ENCODE results near the gene ADD3.
A peak's percentile ranks its signal among the peaks of the same experiment; 100 is the strongest.

The ADD3 gene

GRCh38 chr10:110074298-110074697, 66.5 kb downstream of the ADD3 start:
- peak; percentile 59 for DNase-seq

DNA sequence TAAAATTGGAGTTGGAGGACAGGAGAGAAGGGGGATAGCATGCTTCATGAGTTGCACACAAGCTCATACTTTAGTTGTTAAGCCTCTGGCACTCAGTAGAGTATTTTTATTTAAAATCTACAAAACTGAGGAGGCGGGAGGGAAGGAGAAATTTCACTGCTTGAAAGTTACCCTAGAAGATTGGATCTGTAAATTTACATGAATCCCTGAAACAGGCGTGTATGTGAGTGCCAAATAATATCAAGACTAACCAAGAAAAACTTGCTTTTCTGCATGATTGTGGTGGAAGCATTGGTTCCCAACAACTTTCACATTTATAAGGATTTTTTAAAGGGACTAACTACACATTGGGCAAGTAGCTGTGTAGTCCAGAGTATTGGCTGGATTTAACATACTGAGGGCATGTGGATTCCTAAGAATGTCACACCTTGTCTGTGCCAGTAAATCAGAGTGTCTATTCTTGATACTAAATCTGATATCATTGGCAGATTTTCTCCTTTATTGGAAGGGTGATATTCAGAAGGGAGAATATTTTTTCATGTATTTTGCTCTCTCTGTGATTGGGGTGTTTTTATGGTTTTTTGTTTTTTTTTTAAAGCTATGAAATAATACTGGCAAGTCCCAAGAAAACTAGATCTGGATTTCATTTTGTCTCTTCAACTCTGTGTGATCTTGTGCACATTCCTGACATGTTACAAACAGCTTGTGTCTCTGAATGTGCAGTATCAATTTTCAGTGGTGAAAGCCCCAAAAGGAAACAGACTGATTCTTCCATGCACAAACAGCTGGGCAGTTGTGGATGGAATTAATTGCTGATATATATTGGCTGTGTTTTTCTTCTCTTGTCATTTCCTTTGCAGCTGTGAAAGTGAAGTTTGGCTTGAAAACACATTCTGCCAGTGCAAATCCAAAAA, 67.2 kb downstream of the ADD3 start:
- DNase-seq: no peak

DNA sequence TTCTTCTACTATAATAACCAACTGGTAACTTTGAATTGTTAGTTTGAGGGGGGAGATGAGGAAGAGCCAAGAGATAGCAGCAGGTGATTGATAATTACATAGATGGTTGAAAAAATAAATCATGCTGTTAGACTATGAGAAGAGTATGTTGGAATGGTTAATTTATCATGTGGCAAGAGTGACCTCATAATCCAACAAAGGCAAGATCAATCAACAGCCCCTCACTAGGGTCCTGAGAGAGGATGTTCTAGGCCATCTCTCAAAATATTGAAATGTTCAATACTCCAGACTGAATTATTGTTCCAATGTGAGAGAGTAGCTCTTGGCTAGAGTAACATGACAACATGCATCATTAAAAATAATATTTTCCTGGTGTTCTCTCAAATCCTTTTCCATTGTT, 67.9 kb downstream of the ADD3 start:
- no peak for DNase-seq

- peak; percentile 93 for DNase-seq
Observed at GRCh38 chr10:110076559-110077318, 69.0 kb downstream of the ADD3 start.

DNA sequence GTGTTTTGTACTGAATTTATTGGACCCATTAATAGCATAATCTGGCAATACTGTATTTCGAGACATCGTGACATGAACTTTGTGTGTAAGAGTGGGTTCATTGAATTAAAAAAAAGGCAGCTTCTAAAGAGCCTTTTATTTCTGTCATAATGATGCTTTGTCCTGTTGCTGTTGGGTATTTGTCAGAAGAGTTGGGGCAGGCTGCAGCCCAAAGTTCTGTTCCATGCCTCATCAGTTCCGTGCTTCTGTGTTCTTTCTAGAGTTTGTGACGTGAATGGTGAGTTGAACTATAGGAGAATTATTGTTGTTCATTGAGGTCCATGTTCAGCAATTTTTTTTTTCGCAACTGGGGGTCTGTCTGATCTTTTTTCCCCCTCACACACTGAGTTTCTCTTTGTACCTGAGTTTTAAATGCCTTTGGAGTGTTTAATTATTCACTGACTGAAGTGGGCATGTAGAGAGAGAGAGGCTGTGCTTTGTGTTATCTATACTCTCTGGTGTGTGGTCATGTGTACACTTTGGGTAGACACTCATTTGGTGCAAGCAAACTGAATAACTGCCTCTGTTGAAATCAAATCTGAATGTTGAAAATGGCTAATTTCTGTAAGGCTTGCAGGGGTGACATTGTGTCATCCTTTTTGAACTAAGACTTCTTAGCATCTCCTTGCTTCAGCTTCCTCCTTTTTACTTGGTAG, 69.8 kb downstream of the ADD3 start:
- peak; percentile 76 for DNase-seq

DNA sequence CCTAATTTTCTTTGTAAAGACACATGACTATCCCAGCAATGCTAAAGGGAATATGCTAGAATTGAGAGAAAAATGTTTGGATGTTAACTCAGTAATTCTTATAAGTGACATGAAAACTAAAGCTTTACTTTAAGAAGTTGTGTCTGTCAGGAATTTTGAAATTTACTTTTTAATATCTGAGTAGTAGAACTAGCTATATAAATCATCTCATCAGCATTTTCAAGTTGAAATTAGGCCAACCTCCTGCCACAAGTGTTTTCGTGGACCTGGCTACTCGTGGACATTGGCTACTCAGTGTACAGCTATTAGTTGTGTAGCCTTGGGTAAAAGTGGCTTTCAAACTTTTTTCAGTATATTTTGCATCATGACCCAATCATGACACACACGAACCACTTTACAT, 70.5 kb downstream of the ADD3 start:
- DNase-seq: no peak

DNA sequence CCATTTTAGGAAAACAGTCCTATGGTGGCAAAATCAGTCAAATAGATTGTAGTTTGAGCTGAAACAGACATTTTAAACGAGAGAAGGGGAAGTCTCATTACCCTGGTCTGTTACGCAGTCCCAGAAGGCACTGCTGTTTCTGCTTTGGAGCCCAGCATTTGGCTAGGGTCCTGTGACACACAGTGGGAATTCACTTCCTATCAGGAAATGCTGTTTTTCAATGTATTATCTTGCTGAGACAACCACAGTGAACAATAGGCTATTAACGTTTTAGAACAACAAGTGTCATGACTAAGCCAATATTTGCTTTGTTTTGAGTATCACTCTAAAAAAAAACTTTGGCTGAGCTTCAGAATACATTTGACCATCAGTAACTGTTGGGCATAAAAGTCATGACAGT, 74.1 kb downstream of the ADD3 start:
- peak; percentile 66 for DNase-seq

DNA sequence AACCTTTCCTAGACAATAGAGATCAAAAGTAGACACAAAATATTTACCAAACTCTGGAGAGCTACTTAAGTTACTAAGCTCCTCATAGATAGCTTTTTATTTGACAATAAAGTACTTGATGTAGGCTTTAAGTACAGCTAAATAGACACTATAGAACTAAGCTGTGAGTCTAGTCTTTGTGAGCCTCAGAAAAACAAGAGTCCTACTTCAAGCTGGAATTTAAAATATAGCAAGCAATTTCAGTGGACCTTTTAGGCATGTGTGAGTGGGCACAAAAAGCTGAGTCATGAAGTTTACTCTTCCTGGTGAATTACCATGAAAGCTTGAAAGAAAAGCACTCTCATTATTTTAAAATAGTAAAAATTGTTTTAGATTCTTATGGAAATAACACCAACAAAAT, 76.1 kb downstream of the ADD3 start:
- no peak for DNase-seq

DNA sequence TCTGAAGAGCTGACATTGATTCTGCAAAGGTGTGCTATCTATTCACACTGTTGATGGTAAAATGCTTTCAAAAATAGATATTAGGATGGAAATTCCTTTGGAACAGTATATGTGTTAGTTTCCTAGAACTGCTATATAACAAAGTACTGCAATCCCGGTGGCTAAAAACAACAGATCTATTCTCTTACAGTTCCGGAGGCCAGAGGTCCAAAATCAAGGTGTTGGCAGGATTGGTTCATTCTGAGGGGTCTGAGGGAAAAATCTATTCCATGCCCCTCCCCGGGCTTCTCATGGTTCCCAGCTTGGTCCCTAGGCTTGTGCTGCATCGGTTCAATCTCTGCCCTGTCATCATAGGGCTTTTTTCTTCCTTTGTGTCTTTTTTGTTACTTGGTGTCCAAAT, 79.9 kb downstream of the ADD3 start:
- no peak for DNase-seq

GRCh38 chr10:110088367-110089104, 80.8 kb downstream of the ADD3 start:
- no peak for DNase-seq

- DNase-seq: no peak
Observed at GRCh38 chr10:110091830-110092229, 84.0 kb downstream of the ADD3 start.

- no peak for DNase-seq
Observed at GRCh38 chr10:110093722-110094121, 85.9 kb downstream of the ADD3 start.

- no peak for DNase-seq
Observed at GRCh38 chr10:110094786-110095185, 87.0 kb downstream of the ADD3 start.

- DNase-seq: peak; percentile 23
Observed at GRCh38 chr10:110101464-110102144, 93.8 kb downstream of the ADD3 start.

- DNase-seq: no peak
Observed at GRCh38 chr10:110103921-110104461, 96.2 kb downstream of the ADD3 start.

DNA sequence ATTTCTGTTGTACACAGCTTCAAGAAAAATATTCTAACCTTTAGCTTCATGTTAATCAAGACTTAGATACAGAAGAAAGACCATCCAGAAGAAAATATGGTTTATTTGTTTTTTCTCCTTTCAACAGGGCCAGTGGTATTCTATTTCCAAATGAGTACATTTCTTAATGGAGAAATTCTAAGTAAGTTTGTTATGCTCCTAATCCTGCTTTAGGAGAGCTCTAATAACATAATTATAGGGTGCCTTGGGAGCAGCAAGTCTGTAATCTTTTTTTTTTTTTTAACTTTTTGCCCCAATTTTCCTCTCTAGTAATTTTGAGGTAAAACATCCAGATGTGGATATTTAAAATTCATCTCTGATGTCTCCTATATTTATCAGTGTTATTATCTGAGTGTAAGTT, 98.1 kb downstream of the ADD3 start:
- no peak for DNase-seq

- no peak for DNase-seq
Observed at GRCh38 chr10:110107430-110107829, 99.6 kb downstream of the ADD3 start.

DNA sequence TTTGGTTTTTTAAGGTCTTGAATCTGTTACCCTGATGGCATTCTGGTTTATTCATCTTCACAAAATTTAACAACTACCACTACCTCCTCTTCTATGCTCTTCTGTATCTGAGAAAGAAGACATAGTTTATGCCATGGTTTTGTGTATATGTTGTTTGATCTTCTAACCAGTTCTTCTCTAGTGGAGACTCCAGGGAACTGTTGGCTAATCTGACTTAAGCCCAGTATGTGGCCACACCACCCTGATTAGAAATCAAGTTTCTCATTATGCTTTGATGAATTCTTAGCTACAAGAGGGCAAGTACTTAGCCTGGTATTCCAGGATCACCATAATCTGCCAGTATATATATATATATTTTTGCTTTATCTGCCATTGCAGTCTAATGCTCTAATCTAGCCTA, 100.1 kb downstream of the ADD3 start:
- DNase-seq: no peak

DNA sequence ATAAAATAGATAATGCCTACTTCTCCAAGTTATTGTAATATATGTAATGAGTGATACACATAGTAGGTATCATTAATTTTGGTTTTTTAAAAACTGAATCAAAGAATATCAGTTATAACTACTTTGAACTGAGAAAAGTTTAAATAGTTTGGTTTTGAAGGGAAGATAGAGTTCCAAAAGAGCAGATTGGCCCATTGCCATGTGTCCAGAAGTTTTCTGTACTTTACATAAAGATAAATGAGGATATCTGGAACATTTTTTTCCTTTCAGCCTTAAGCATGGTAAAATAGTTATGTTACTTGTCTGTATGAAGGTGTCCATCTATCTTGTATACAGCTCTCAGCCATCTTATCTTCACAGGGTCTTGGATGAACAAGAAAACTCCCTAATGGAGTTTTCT, 101.7 kb downstream of the ADD3 start:
- no peak for DNase-seq

DNA sequence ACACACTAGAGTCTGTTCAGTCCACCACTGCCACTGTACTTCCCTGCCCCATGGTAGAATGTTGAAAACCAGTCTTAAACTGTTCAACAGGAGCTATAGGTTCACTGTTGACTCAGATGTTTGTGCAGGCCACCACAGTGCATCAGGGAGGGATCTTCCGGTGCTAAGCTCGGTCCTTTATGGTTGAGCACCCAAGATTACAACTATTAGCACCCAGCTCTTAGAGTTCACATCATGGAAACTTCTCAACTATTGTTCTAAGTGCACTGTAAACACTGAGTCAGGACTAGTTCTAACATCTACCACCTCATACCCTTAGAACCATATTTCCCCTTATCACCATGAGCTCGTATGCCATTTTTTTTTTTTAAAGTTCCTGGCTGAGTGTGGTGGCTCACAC, 102.6 kb downstream of the ADD3 start:
- no peak for DNase-seq

DNA sequence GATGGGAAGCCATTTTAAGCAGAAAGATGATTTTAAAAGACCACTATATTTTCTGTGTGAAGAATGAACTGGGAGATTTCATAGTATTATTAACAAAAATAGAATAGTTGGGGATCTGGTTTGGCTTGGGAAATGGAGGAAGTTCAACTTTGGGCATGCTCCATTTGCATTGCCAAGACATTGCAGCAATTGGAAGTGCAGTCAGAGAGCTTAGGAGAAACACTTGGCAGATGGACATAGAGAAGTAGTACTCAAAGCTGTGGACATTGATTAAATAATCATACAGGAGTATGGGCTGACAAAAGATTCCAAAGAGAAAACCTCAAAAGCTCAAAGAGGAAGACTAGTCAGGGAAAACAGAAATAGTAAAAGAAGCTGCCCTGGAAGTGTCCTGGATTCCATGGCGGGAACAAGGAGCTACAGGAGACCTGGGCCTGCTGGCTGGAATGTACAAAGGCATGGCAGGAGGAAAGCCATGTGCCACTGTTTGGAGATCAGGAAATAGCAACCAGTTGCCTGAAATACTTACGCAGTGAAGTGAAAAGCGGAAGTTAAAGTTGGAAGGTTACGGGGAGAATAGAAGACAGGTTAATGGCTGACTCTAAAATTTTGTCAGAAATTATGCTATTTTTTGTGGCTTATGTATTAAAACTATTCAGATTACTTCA, 106.0 kb downstream of the ADD3 start:
- DNase-seq: no peak

All from suppressor macrophage treated with lipopolysaccharide for 4 hours (primary cell).